ENCODE data around the gene C14orf119.

The C14orf119 gene

DNA sequence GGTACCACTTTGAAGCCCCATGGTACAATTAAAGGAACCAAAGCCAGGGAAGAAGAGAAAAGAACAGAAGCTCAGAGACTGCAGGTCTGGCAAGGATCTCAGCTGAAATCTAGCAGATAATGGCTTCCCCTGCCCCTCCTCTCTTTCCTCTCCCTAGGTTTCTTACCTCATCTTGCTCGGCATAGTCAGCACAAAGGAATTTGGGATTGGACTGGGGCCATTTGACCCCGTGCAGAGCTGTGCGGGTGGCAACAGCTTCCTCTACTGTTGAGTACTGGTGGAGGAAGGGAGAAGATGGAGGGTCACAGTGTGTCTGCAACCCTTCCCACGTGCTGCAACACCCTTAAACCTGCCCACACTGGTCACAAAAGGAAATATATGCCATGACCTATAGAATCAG, 33.3 kb upstream of the C14orf119 start:
- no peak for DNase-seq

GRCh38 chr14:23063601-23064000, 31.7 kb upstream of the C14orf119 start:
- no peak for DNase-seq

DNA sequence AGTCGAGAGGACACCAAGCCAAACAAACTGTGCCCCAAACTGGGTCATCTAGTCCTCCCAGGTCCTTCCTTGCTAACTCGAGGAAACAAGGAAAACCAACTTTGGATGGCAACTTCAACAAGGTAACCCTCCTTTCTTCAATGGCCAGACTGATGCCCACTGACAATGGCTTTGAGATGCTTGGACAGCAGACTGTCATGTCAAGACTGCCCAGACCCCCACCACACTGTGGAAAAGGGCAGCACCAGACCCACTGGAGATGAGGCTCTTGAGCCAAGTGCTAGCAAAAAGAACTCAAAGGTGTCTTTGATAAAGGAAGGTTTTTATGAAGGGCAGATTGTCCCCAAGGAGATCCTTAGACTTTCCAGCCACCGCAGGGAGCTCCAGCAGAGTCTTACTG, 28.9 kb upstream of the C14orf119 start:
- DNase-seq = no peak

GRCh38 chr14:23066855-23067744, 28.2 kb upstream of the C14orf119 start:
- DNase-seq = no peak

GRCh38 chr14:23067847-23068788, 27.2 kb upstream of the C14orf119 start:
- DNase-seq = no peak

DNA sequence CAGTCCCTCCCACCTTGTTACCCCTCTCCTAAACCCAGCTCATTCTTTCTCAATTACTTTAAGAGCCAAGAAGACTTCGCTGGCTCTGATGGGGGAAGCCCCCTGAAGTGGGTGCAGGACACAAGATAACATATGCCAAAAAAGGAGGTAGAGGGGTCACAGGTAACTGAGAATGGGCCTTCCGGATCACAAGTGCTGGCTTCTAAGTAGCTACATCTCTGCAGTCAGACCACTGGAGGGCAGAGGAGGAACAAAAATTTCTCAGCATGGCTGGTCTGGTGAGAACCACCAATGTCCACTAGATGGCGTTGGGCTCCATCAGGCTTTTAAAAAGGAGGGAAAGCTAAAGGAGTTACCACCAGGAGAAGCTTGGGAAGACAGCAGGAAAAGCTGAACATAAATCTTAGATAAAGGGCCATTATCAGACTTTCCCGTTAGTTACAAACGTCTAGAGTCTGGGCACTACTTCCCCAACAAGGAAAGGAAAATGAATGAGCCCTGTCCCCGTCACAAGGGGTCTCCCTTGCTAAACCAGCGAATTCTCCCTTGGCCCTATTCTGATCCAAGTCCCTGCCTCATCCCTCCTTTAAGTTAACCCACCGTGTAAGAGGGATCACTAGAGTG, 26.4 kb upstream of the C14orf119 start:
- DNase-seq = peak; percentile 65

GRCh38 chr14:23069413-23069806, 25.9 kb upstream of the C14orf119 start:
- no peak for DNase-seq

GRCh38 chr14:23070262-23071129, 24.8 kb upstream of the C14orf119 start:
- DNase-seq = no peak

DNA sequence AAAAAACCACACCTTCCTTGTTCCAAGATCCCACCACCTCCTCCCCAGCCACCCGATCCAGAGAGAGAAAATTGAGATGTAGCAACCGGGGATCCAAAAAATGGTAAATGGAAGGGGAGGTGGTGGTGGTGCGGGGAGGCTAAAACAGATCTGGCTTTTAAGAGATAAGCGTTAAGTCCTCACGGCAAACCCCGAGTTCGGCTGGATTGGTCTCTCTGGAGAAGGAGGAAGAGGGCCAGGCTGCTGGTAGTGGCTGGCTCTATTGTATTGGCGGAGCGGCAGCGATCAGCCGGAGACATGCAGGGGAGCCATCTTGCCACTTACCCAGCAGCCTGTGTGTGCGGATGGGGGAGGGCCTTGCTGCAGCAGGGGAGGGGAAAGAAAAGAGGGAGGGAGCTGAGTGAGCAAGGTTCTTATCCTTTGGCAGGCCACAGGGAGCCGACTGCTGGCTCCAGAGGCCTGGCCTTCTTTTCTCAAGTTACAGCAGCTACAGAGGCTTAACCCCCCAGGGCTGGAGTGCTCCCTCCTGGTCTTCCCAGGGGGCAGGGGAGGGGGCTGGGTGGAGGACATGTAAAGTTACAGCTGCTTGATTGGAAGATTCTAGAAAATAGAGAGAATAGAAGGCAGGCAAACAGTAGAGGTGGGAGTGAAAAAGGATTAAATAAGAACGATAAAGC, 23.9 kb upstream of the C14orf119 start:
- DNase-seq = peak; percentile 74

- DNase-seq = no peak
Observed at GRCh38 chr14:23071921-23072539, 23.3 kb upstream of the C14orf119 start.

DNA sequence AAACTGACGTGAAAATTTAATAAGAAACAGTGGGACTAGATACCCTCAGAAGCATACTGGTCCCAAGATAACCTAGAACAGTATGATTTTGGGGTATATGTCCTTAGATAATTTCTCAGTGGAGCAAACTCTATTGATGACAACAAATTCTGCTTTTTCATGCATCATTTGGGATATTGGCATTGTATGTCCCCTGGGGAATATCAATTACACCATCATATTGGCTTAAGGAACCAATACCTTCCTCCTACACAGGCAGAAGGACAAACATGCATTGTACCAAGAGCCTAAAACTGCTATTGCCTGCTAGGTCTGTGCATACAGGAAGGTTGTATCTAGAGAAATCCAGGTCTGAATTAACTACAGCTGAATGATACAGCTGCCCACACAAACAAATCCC, 20.4 kb upstream of the C14orf119 start:
- no peak for DNase-seq

GRCh38 chr14:23076785-23077408, 18.4 kb upstream of the C14orf119 start:
- DNase-seq = no peak

DNA sequence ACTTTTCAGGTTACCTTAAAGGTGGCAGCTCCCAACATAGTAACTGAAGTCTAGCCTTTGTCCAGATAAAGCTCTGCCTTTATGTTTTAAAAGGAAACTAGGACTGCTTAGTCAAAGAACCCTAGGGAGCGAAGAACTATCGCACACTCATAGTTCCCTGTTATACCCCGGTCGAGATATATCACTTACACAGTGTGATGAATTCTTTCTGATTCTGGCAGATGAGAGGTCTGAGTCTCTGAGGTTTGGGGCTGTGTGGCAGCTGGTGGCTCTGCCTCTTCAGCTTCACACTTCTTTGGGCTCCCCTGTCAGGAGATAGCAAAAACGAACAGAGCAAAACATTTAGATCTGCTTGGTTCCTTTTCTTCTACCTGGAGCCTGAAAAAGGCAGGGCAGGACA, 17.3 kb upstream of the C14orf119 start:
- no peak for DNase-seq

DNA sequence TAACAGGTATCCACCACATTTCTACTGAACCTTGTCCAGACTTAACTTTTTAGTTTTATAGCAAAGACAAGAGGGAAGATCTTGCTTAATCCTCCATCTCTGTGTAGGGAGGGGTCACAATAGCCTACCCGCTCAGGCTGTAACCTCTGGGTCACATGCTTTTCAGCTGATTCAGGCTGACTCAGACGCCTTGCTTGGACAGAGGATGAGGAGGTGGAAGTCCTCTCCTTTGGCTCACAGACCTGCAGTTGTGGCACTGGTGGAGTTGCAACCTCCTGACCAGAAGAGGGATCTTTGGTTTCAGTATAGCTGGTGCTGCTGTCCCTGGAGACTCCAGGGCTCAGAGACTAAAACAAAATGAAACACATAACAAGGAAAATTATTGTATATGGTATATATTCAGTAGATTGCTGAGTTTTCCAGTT, 16.6 kb upstream of the C14orf119 start:
- DNase-seq = no peak

- DNase-seq = no peak
Observed at GRCh38 chr14:23079716-23080115, 15.6 kb upstream of the C14orf119 start.

GRCh38 chr14:23080474-23080873, 14.8 kb upstream of the C14orf119 start:
- no peak for DNase-seq

DNA sequence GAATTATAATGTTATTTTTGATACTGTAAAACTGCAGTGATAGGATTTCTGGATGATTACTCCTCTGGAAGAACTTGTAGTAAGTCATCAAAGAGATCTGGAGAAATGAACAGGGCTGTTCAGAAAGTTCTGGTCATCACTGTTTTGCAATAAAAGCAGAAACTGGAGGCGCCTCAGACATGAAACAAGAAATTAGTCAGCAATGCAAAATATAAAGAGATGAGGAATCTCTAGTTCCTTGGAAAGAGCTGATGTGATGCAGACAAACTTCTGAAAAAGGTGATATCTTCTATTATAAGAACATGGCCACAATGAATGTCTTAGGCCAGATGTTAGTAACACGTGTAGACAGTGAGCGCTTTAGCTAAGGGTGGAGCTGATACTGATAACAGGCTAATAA, 9.8 kb upstream of the C14orf119 start:
- no peak for DNase-seq

- no peak for DNase-seq
Observed at GRCh38 chr14:23086565-23086964, 8.7 kb upstream of the C14orf119 start.

DNA sequence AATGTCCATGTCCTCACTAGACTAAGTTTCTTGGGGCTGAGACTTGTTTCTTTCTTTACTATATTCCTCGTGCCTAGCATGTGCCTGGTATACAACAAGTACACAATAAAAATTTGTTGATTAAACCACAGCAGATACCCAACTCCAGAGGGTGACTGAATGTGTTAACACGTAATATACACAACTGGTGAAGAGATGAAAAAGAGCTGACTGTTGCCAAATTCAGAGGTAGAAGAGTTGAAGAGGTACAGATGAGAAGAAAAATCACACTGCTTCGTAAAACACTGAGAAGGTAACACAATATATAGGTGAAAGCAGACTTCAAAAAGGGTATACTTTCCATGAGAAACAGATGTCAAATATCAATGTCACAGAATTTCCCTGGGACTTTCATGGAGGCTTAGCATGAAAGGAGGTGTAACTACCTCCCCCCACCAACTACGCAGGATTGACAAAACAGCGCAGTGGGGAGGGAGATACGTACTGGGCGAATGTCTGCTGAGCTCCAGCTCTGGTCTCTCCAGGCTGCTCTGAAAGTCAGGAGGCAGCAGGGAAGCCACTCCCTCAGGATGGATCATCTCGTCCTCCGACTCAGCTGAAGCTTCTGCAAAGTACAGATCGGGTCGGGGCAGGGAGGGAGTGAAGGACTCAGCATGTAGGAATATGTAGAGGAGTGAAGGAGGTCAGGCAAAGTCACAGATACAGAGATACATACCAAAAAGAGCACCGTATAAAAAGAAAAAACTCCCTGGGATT, 5.6 kb upstream of the C14orf119 start:
- DNase-seq = no peak

DNA sequence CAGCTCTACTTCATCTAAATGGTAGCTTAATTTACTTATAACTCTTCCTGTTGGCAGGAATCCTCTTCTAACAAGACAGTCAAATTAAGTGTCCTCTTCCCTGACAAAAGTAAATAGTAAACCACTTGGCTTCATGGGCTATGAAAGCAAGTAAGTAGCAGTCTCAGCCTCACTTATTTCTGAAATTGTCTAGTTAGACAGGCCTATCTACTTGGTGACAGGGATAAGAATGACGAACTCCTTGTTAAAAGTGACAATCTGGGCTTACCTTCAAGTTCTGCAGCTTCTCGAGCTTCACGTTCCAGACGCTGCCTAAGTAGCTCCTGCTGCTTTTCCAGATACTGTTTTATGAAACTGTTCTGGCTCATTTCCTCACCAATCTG, 5.1 kb upstream of the C14orf119 start:
- DNase-seq = no peak

Measured in activated CD4-positive, alpha-beta T cell treated with anti-CD3 and anti-CD28 coated beads, Interleukin-2, amount 50 U/mL, for 1 hour (primary cell).